Neural cell (in vitro differentiated cells): Measurements from ENCODE around the gene MED16. TPM values are rescaled to one million over a fixed set of nuclear protein-coding genes. Genes with fewer than 3 reads are reported as not detected.
A peak's percentile ranks its signal among the peaks of the same experiment; 100 is the strongest.

Experiments
- H2AFZ ChIP-seq: fragments of 200-600, 300-800 bp; sonication (generic), shearing (Covaris generic); 2 replicates; pipeline ENCODE4 v1.6.0; 2014; ENCODE audit warnings: low read depth, mild to moderate bottlenecking, antibody characterized with exemption, low read length, moderate library complexity
- H3F3A ChIP-seq: fragments of 200-600 bp; shearing (Covaris generic); 2 replicates; pipeline ENCODE4 v1.6.1; 2016; ENCODE audit warnings: mild to moderate bottlenecking, moderate library complexity, mixed read lengths, antibody characterized with exemption, low read length; ENCODE audit not compliant: insufficient read depth, poor library complexity, severe bottlenecking
- H3K27ac ChIP-seq: fragments of 200-600, 300-800 bp; sonication (generic), shearing (Covaris generic); 2 replicates; pipeline ENCODE4 v1.5.1; 2014; ENCODE audit warnings: mild to moderate bottlenecking, low read length, moderate library complexity
- H3K27me3 ChIP-seq: fragments of 300-800, 200-600 bp; sonication (generic), shearing (Covaris generic); 2 replicates; pipeline ENCODE4 v1.6.0; 2014; ENCODE audit warnings: mild to moderate bottlenecking, low read depth, low read length, moderate library complexity; ENCODE audit not compliant: insufficient read depth
- H3K36me3 ChIP-seq: fragments of 300-800, 200-600 bp; sonication (generic), shearing (Covaris generic); 2 replicates; pipeline ENCODE4 v1.5.1; 2014; ENCODE audit warnings: mild to moderate bottlenecking, antibody characterized with exemption, low read length, moderate library complexity; ENCODE audit not compliant: insufficient read depth
- H3K4me2 ChIP-seq: fragments of 300-800, 200-600 bp; sonication (generic), shearing (Covaris generic); 2 replicates; pipeline ENCODE4 v1.6.0; 2014; ENCODE audit warnings: mild to moderate bottlenecking, low read length
- H3K4me3 ChIP-seq: fragments of 300-800, 200-600 bp; sonication (generic), shearing (Covaris generic); 2 replicates; pipeline ENCODE4 v1.5.1; 2014; ENCODE audit warnings: mild to moderate bottlenecking, low read length, moderate library complexity
- H3K79me2 ChIP-seq: fragments of 200-600 bp; shearing (Covaris generic); replicated peaks from 2 replicates; pipeline ENCODE4 v1.6.0; 2014; ENCODE audit warnings: mild to moderate bottlenecking, low read length, moderate library complexity; ENCODE audit not compliant: insufficient read depth
- H3K9ac ChIP-seq: fragments of 300-800, 200-600 bp; sonication (generic), shearing (Covaris generic); 2 replicates; pipeline ENCODE4 v1.6.1; 2016; ENCODE audit warnings: mild to moderate bottlenecking, low read length, mixed read lengths
- H3K9me2 ChIP-seq: fragments of 200-600 bp; shearing (Covaris generic); 2 replicates; pipeline ENCODE4 v1.6.1; 2016; ENCODE audit warnings: mild to moderate bottlenecking, low read length, mixed read lengths; ENCODE audit not compliant: insufficient read depth
- H3K9me3 ChIP-seq: fragments of 200-600, 300-800 bp; sonication (generic), shearing (Covaris generic); 2 replicates; pipeline ENCODE4 v1.6.1; 2016; ENCODE audit warnings: mild to moderate bottlenecking, mixed run types, low read length, moderate library complexity, mixed read lengths
- H4K20me1 ChIP-seq: fragments of 200-600 bp; shearing (Covaris generic); 2 replicates; pipeline ENCODE4 v1.6.1; 2016; ENCODE audit warnings: mild to moderate bottlenecking, mixed run types; ENCODE audit not compliant: insufficient read depth
- CTCF ChIP-seq: fragments of 450-650 bp; IDR thresholded peaks from 2 replicates; pipeline ENCODE4 v1.5.1; 2014; ENCODE audit warnings: antibody characterized with exemption, mild to moderate bottlenecking, moderate library complexity; ENCODE audit not compliant: poor library complexity, severe bottlenecking
- EP300 ChIP-seq: fragments of 450-650 bp; conservative IDR thresholded peaks from 2 replicates; pipeline ENCODE4 v1.6.1; 2014; ENCODE audit warnings: antibody characterized with exemption, mild to moderate bottlenecking, moderate library complexity; ENCODE audit not compliant: poor library complexity, severe bottlenecking
- EZH2 ChIP-seq: fragments of 200-600, 300-800 bp; shearing (Covaris generic), sonication (generic); IDR thresholded peaks from 2 replicates; pipeline ENCODE4 v1.6.1; 2014; ENCODE audit warnings: antibody characterized with exemption, low read length, borderline replicate concordance, mild to moderate bottlenecking; ENCODE audit not compliant: insufficient read depth, poor library complexity, severe bottlenecking
- MXI1 ChIP-seq: fragments of 450-650 bp; conservative IDR thresholded peaks from 2 replicates; pipeline ENCODE4 v1.6.1; 2014; ENCODE audit warnings: antibody characterized with exemption, mild to moderate bottlenecking; ENCODE audit not compliant: poor library complexity, severe bottlenecking
- POLR2AphosphoS5 ChIP-seq: IDR thresholded peaks from 2 replicates; pipeline ENCODE4 v1.6.1; 2012
- RAD21 ChIP-seq: fragments of 450-650 bp; conservative IDR thresholded peaks from 2 replicates; pipeline ENCODE4 v1.6.1; 2014; ENCODE audit warnings: antibody characterized with exemption, mild to moderate bottlenecking, moderate library complexity
- REST ChIP-seq: IDR thresholded peaks from 2 replicates; pipeline ENCODE4 v1.6.1; 2012; ENCODE audit warnings: borderline replicate concordance
- SMC3 ChIP-seq: fragments of 450-650 bp; conservative IDR thresholded peaks from 2 replicates; pipeline ENCODE4 v1.6.1; 2014; ENCODE audit warnings: antibody characterized with exemption, mild to moderate bottlenecking, moderate library complexity; ENCODE audit not compliant: poor library complexity
- TAF1 ChIP-seq: IDR thresholded peaks from 2 replicates; pipeline ENCODE4 v1.6.1; 2012; ENCODE audit warnings: low read depth
- polyA plus RNA-seq: library from polyadenylated mRNA; depleted of rRNA; stranded (reverse); fragments of >200 nt; gene quantifications from 2 replicates; pipeline ENCODE4 v1.2.3, GENCODE V29; 2014

Gene MED16
- polyA plus RNA-seq, 1 donor from 2014 or later: 13.3 TPM

DNA sequence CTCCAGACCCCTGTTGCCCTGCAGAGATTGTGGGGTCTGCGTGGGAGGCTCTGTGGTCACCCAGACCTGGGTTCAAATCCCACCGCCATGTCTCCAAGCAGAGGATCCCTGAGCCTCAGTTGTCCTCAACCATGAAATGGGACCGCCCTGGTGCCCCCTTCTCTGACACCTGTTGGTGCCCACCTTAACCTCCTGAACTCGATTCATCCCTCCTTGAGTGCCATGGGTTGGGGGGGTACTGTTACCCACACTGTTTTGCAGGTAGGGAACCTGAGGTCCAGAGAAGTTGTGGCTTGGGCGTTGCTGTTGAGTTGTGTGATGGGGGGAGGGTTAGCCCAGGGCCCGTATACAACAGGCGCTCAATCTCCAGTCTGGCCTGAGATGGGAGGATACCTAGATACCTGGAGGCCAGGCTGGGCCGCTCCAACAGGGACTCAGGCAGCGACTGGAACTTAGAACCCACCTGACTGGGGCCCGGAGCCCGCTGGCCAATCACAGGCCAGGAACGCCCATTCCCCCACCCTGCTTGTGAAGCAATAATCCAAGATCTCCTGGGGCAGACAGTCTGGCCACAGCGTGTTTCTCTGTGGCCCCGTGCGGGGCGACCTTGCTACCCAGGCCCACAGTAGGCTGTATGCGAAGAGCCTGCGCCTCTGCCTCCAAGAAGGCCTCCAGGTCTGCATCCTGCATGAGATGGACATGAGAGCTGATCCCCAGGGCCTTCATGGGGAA is 35.6 kb upstream of the MED16 start:
- Histone ChIP-seq H3K4me3 (no peak overlapping the region), H3K27me3 (no peaks in the 10 kb centered on the region), H3K9me2 (no peaks in the 10 kb centered on the region), H3K9me3 (no peaks in the 10 kb centered on the region), H3K27ac (no peak overlapping the region), H3K9ac (no peak overlapping the region), H4K20me1 (no peaks in the 10 kb centered on the region), H3F3A (no peaks in the 10 kb centered on the region), H3K36me3 (no peaks in the 10 kb centered on the region), H2AFZ (no peak overlapping the region), H3K79me2 (peaks cover 11% of the 10 kb centered on the region), H3K4me2 (no peak overlapping the region)
- TF ChIP-seq RAD21 (no peak), TAF1 (no peak), EP300 (no peak), REST (no peak), CTCF (no peak), EZH2 (no peak), POLR2AphosphoS5 (no peak), MXI1 (no peak), SMC3 (no peak)

GRCh38 chr19:927780-928401 is 34.9 kb upstream of the MED16 start:
- Histone ChIP-seq H3K9me2 (no peaks in the 10 kb centered on the region), H3K4me2 (no peak overlapping the region), H3K9me3 (no peaks in the 10 kb centered on the region), H3F3A (no peaks in the 10 kb centered on the region), H3K27me3 (no peaks in the 10 kb centered on the region), H4K20me1 (no peaks in the 10 kb centered on the region), H3K79me2 (peaks cover 11% of the 10 kb centered on the region), H3K27ac (no peak overlapping the region), H3K36me3 (no peaks in the 10 kb centered on the region), H3K9ac (peak overlapping the region; percentile 85), H3K4me3 (peak overlapping the region; percentile 84), H2AFZ (no peak overlapping the region)
- no peak for TF ChIP-seq EZH2
- TF ChIP-seq REST: no peak
- no peak for TF ChIP-seq MXI1
- no peak for TF ChIP-seq EP300
- TF ChIP-seq SMC3: no peak
- no peak for TF ChIP-seq POLR2AphosphoS5
- no peak for TF ChIP-seq CTCF
- TF ChIP-seq RAD21: no peak
- TF ChIP-seq TAF1: no peak
